Measurements from ENCODE around the gene CERS4.
"Not testable (repeated sequence)": the region's sequence is repeated elsewhere in the genome, so short reads cannot be mapped to it uniquely, and the experiment has no call there.

CERS4 gene

GRCh38 chr19:8208922-8209461 lies at the start of gene CERS4:
Gene CERS4, plus strand, starts transcription at chr19:8209370. Its CDS starts 41,707 bp downstream, at chr19:8251077.
- DNase-seq: peak; percentile 90

DNA sequence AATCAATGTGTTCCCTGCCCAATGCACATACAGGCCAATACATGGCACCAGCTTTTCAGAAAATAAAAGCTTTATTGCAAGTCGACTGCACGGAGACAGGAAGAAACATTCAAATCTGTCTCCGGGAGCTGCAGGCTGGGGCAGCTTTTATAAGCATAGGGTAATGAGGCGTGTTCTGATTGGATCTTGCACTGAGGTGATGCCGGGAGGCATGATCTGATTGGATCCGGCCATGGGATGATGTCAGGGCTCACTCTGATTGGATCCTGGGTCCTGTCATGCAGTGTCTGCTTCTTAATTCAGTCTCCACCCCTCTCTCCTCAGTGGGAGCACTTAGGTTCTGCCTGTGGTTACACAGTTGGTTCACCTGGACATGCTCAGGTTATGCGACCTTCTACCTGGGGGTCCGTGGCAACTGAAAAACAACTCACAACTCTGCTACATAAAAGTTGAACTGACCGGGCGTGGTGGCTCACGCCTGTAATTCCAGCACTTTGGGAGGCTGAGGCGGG lies 48.0 kb upstream of the CERS4 start:
- peak; percentile 68 for DNase-seq

DNA sequence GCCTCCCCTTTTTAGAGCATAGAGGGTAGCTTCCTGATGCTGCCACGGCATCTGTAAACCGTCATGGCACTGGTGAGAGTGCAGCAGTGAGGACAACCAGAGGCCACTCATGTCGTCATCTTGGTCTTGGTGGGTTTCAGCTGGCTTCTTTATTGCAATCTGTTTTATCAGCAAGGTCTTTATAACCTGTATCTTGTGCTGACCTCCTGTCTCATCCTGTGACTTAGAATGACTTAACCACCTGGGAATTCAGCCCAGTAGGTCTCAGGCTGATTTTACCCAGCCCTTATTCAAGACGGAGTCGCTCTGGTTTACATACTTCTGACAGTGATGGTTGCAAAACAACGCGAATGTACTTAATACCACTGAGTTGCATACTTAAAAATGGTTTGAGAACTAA lies 45.4 kb upstream of the CERS4 start:
- DNase-seq: no peak

DNA sequence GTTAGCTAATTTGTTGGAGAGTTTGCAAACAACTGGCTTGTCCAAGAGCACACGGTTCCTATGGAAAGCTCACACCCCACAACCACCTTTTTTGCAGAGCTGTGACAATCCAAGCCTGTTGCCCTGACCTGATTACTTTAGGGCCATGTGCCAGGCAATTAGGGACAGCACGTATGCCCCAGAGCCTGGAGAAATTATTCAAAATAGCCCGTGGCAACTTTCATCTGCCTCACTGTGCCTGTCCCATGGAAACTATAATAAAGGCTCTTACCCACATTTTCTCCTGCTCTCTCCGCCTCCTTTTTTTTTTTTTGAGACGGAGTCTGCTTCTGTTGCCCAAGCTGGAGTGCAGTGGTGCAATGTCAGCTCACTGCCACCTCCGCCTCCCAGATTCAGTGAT lies 41.2 kb upstream of the CERS4 start:
- DNase-seq: no peak

DNA sequence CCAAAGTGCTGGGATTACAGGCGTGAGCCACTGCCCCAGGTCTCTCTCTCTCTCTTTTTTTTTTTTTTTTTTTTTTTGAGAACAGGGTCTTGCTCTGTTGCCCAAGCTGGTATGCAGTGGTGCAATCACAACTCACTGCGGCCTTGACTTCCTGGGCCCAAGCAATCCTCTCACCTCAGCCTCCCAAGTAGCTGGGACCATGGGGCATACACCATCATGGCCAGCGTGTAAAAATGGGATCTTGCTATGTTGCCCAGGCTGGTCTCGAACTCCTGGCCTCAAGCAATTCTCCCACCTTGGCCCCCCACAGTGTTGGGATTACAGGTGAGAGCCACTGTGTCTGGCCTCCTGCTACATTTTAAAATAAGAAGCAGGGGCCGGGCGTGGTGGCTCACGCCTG lies 40.6 kb upstream of the CERS4 start:
- no peak for DNase-seq

DNA sequence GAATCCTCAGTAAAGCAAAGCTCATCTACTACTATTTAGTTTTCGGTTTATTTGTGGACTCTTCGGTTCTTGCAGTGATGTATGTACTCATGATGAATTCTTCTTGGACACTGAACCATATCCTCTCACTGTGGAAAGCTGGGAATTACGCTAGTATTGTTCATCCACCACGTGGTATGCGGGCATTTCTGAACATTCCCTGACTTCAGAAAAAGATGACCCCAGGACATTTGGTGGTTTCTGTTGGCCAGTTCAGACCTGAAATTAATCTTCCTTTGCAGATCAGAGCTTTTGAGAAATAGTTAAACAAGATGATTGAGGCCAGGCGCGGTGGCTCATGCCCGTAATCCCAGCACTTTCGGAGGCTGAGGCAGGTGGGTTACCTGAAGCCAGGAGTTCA lies 34.5 kb upstream of the CERS4 start:
- no peak for DNase-seq

DNA sequence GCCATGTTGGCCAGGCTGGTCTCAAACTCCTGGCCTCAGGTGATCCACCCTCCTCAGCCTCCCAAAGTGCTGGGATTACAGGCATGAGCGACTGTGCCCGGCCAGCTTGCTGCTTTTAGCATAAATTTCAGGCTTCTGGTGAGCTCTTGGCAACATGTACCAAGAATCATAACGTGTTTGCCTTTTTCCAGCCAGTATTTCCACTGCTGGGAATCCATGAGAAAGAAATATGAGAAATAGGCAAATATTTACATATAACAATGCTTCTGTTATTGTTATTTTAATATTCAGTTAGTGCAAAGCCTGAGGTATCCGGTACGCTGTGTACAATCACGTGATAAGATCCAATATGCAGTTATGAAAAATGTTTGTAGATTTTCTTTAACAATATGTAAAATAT lies 29.2 kb upstream of the CERS4 start:
- DNase-seq: no peak

- no peak for DNase-seq
Observed at GRCh38 chr19:8184274-8184673, 24.9 kb upstream of the CERS4 start.

- no peak for DNase-seq
Observed at GRCh38 chr19:8185343-8186068, 23.7 kb upstream of the CERS4 start.

DNA sequence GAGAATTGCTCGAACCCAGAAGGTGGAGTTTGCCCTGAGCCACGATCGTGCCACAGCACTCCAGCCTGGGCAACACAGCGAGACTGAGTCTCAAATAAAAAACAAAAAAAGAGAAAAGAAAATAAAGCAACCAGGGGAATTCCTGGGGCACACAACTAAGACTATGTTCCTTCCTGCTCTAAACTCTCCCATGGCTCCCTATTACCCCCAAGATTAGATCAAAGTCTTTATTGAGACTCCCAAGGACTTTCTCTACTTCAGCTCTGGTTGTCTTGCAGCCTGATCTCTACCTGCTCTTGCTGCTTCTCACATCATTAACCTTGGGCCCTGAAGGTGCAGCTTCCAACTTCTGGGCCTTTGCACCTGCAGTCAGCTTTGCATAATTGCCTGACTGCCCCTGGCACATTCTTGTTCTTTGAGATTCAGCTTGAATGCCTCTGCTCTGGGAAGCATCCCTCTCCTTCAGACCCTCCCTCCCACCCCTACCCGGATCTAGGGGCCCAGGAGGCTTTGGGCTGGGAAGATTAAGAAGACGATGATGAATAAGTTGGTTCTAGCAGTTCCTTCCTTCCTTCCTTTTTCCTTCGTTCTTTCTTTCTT lies 16.8 kb upstream of the CERS4 start:
- DNase-seq: no peak

DNA sequence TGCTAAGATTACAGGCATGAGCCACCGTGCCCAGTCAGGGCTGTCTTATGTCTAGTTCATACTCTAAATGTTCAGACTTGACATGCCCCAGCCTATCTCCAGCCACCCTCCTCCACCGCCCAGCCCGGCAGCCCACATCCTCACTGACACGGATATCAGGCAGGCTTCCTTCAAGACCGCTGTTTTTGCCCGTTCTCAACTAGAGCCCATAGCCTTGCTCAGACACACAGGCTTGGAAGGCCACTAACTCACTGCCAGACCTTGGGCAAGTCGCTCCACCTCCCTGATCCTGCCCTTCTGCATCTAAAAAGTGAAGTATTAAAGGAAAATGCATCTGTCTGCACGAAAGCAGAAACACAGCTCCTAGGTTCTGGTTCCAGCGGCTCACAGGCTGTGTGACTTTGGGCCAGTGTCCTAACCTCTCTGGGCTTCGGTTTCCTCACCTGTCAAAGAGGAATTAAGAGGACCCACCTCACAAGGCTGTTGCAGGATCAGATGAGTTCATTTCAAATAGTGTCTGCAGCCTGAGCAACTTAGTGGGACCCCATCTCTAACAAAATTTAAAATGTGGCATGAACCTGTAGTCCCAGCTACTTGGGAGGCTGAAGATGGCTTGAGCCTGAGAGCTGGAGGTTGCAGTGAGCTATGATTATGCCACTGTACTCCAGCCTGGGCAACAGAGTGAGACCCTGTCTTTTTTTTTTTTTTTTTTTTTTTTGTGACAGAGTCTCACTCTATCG lies 14.5 kb upstream of the CERS4 start:
- DNase-seq: no peak

DNA sequence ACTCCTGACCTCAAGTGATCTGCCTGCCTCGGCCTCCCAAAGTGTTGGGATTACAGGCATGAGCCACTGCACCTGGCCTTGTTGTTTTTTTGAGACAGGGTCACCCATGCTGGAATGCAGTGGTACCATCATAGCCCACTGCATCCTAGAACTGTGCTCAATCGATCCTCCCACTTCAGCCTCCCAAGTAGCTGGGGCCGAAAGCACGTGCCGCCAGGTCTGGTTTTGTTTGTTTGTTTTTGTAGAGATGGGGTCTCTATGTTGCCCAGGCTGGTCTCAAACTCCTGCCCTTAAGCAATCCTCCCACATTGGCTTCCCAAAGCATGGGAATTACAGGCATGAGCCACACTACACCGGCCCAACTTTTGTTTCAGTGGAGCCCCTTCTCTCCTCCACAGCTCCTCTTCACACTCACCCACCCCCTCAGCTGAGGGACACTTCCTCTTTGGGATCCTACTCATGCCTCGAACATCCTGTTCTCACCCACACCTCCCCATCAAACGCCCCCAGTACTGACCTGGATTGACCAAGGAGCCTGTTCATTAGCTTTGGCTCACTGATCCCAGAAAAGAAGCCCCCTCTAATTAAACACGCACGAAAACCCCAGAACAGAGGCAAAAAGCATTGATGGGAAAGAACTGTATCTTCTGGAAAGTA lies 12.8 kb upstream of the CERS4 start:
- peak; percentile 67 for DNase-seq

GRCh38 chr19:8203288-8204120 lies 5.7 kb upstream of the CERS4 start:
- DNase-seq: not testable (repeated sequence)

DNA sequence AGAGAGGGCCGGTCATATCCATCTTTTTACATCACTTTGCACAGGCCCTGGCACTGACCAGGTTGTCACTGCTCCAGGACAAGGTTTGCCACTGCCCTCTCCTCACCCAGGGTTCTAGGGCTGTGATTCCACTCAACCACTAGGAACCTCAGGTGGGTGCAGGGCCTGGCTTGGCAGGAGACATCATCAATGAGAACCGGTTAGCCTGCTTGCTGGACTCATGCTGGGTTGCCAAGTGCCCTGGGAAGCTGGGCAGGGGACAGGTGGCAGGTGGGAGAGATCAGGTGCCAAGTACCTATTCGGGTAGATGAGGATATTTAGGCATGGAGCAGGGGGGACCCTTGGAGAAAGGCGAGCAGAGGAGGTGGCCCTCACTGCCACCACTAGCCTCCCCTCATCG lies 4.2 kb upstream of the CERS4 start:
- no peak for DNase-seq

DNA sequence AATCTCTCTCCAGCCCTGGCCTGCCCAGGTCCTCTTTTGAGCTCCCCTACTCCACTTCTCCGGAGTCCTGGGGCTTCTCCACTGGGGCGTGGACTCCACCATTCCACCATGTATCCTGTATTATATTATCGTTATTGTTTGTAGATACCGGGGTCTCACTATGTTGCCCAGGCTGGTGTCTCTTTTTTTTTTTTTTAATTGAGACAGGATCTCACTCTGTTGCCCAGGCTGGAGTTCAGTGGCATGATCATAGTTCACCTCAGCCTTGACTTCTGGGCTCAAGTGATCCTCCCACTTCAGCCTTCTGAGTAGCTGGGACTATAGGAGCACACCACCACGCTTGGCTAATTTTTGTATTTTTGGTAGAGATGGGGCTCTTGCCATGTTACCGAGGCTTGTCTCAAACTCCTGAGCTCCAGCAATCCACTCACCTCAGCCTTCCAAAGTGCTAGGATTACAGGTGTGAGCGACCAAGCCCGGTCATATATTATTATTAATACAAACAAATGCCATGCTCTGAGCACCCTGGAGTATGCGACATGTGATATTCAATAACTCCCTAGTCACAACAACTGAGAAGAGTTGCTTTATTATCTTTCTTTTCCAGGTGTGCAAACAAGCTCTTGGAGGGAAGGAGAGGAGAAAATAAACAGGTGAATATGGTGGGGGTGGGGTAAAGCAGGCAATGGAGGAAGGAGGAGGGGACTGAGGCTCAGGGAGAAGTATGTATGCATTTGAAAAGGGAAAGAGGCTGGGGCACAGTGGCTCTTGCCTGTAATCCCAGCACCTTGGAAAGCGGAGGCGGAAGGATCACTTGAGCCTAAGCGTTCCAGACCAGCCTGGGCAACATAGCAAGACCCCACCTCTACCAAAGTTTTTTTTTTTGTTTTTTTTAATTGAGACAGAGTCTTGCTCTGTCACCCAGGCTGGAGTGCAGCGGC lies 2.8 kb upstream of the CERS4 start:
- no peak for DNase-seq

DNA sequence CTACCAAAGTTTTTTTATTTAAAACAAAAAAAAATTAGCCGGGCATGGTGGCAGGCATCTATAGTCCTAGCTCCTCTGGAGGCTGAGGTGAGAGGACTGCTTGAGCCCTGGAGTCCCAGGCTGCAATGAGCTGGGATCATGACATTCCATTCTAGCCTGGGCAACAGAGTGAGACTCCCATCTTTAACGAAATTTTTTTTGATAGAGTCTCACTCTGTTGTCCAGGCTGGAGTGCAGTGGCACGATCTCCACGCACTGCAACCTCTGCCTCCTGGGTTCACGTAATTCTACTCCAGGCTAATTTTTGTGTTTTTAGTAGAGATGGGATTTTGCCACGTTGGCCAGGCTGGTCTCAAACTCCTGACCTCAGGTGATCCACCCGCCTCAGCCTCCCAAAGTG lies 1.8 kb upstream of the CERS4 start:
- not testable (repeated sequence) for DNase-seq

DNA sequence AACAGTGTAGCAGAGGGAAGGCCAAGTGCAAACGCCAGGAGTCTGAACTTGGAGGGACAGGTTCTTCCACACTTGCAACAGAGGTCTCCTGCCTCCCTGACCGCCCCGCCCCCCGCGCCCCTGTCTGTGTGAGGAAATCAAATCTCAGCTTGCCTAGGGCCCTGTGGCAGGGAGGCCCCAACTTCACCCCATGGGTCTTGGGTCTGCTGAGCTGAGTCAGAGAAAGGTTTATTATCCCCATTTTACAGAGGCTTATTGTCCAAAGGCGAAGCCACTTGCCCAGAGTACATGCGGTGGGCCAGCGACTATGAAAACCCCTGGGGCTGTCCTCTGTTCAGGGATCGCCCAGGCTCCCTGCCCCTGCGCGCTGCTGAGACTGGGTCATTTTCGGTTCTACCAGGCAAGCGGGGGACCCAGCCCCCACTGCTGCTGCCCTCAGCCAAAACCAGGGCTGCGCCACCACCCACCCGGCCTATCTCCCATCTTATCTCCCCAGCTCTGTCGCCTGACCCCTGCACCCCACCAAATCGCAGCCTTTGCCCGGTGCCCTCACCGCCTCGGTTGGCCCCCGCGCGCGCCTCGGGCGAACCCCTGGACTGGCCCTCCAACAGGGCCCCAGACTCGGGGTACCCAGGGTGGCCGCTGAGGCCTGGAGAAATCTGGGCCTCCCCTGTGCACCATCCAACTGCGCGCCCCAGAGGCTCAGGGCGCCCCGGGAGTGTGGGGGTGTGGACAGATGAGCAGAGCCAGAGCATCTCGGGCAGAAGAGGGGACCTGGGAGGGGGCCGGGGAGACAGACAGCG lies 850 bp upstream of the CERS4 start:
- no peak for DNase-seq

GRCh38 chr19:8209462-8210378 lies 550 bp downstream of the CERS4 start:
- DNase-seq: peak; percentile 87
